ENCODE data around the gene STK11IP. TPM values are rescaled to one million over a fixed set of nuclear protein-coding genes. Genes with fewer than 3 reads are reported as not detected.

The STK11IP gene
- total and polyA plus RNA-seq, 7 donors = 5.5 to 13.3 (median 9.0) TPM

DNA sequence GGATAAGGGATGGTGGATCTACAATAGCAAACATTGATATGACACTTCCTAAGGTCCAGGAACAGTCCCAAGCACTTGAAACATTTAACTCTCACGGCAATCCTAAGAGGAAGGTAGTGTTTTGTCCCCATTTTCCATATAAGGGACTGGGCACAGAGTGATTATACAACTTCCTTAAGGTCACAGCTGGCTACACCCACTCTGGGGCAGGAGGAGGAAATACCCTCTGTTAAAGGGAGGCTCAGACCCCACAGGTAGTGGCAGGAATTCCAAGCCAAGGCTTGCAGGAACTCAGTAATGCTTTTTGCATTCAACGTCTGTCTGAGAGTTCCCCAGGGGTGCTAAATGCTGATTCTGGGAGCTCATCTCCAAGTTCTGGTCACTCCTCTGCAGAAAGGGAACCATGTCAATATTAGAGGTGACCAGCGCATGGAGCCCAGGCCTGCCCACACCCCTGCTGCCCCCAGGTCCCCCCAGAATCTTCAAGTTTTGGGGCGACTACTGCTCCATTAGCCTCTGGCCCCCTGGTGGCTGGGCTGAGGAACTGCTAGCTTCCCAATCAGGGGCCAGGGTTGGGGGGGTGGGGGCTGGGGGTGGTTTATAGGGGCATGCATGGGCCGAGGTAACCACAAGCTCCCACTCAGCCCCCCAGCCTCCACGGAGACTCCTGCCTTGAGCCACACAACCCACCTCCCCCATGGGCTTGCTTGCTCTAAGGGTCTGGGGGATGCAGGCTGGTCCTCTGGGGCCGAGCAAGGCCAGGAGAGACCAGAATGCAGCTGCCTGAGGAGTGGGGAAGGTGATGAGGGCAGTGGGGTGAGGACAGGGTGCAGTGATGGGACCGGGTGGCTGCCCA, 37.4 kb upstream of the STK11IP start:
- intact Hi-C loops (cut with DNase I) = no loop called here
- peak in 1 of 2 donors; percentile 32 for DNase-seq
- Histone ChIP-seq H3K4me1 (no peaks in the 10 kb centered on the region), H3K27me3 (ENCODE audit: insufficient read depth in 3 of 3, low read length in 2 of 3) (no peaks in the 10 kb centered on the region), H3K4me3 (no peak overlapping the region), H3K36me3 (ENCODE audit: insufficient read depth in 1 of 2, low read depth in 1 of 2) (peaks cover 0 to 91% of the 10 kb centered on the region in 2 donors), H3K9me3 (no peaks in the 10 kb centered on the region), H3K27ac (no peak overlapping the region)
- peak; percentile 60 for TF ChIP-seq CTCF (IDR thresholded peaks at IDR 0.05)
- peak in 1 of 4 donors; percentile 60 for ATAC-seq
- 40 to 44% (median 41%) methylated on average over 8 of the region's 8 CpGs for WGBS, 3 donors

DNA sequence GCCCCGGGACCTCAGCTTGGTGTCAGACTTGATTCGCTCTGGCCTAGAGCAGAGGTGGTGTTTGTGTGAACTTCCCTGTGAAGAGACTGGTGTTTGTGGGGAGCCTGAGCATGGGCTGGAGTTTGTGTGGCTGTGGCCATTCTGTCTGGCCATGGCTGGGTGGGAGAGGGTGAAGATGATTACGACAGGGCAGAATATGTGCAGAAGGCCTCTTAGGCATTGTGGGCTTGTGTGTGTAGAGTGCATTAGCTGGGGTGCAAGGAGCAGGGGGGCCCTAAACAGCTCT, 36.8 kb upstream of the STK11IP start:
- no peaks in the 10 kb centered on the region for H3K27me3 ChIP-seq (ENCODE audit: insufficient read depth in 3 of 3, low read length in 2 of 3)
- H3K36me3 ChIP-seq (ENCODE audit: insufficient read depth in 1 of 2, low read depth in 1 of 2) = peaks cover 0 to 91% of the 10 kb centered on the region in 2 donors
- DNase-seq (peak in 1 of 2 donors; percentile 12), ATAC-seq (no peak)
- H3K4me1 ChIP-seq = no peaks in the 10 kb centered on the region
- intact Hi-C loops (cut with DNase I) = no loop called here
- no peaks in the 10 kb centered on the region for H3K9me3 ChIP-seq
- H3K27ac ChIP-seq = no peak overlapping the region
- no peak for TF ChIP-seq CTCF (IDR thresholded peaks at IDR 0.05)
- 84 to 91% (median 86%) methylated on average over 3 of the region's 3 CpGs for WGBS, 3 donors
- H3K4me3 ChIP-seq = no peak overlapping the region

DNA sequence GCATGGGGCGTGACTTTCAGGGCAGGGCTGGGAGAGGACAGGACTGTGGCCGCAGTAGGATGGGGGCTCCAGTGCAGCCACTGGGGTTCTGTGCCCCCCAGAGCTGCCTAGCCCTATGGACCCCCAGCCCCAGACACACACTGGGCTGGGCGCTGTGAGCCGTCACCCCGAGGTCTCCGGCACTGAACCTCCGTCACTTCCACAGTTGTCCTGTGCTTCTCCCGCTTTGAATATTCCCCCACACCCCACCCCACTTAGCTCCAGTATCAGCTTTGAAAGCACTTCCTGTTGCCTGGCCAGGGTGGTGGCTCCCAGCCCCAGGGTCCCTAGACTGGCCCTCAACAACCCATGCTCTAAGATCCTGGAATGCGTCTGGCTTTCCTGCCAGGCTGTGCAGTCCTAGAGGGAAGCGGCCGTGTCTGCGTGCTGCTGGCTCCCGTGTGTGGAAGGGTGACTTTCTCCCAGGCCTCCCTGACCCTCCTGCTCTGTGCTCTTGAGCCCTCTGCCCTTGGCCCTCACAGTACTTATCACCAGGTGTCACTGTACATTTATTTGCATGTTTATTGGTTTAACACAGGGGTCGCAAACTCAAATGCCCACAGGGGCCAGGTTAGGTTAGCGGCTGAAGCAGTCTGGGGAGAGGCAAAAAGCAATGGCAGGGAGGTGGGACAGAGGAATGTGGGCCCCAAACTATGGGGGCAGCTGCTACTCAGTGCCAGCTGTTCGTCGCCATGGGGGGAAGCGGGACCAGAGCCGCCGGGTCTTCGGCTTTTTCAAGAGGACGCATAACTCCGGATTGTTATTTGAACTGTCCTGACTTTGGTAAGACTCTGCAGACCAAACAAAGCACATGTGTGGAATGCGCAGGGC, 36.2 kb upstream of the STK11IP start:
- no peaks in the 10 kb centered on the region for H3K27me3 ChIP-seq (ENCODE audit: insufficient read depth in 3 of 3, low read length in 2 of 3)
- H3K4me1 ChIP-seq = no peaks in the 10 kb centered on the region
- H3K9me3 ChIP-seq = no peaks in the 10 kb centered on the region
- peak in 1 of 2 donors; percentile 31 for DNase-seq
- peaks cover 0 to 91% of the 10 kb centered on the region in 2 donors for H3K36me3 ChIP-seq (ENCODE audit: insufficient read depth in 1 of 2, low read depth in 1 of 2)
- ATAC-seq = no peak
- TF ChIP-seq CTCF (IDR thresholded peaks at IDR 0.05) = no peak
- H3K27ac ChIP-seq = no peak overlapping the region
- 72 to 78% (median 74%) methylated on average over 23 to 24 of the region's 24 CpGs for WGBS, 3 donors
- intact Hi-C loops (cut with DNase I) = no loop called here
- H3K4me3 ChIP-seq = no peak overlapping the region

- H3K4me3 ChIP-seq = no peak overlapping the region
- DNase-seq (no peak), ATAC-seq (no peak)
- 74 to 78% (median 77%) methylated on average over 34 to 35 of the region's 35 CpGs for WGBS, 3 donors
- no peaks in the 10 kb centered on the region for H3K27me3 ChIP-seq (ENCODE audit: insufficient read depth in 3 of 3, low read length in 2 of 3)
- no peaks in the 10 kb centered on the region for H3K9me3 ChIP-seq
- peaks cover 0 to 91% of the 10 kb centered on the region in 2 donors for H3K36me3 ChIP-seq (ENCODE audit: insufficient read depth in 1 of 2, low read depth in 1 of 2)
- no peak overlapping the region for H3K27ac ChIP-seq
- intact Hi-C loops (cut with DNase I) = no loop called here
- H3K4me1 ChIP-seq = no peaks in the 10 kb centered on the region
- TF ChIP-seq CTCF (IDR thresholded peaks at IDR 0.05) = no peak
Observed at GRCh38 chr2:219562049-219563020, 35.3 kb upstream of the STK11IP start.

Measured in psoas muscle (tissue), 8 donors.